GM23338 (cell line): ENCODE results near the gene GRK5. TPM values are rescaled to one million over a fixed set of nuclear protein-coding genes. Genes with fewer than 3 reads are reported as not detected.

Source experiments
- ATAC-seq: fragments of 200-7000 bp; cut with Tn5 transposase; 3 replicates; pipeline ENCODE4 v1.9.1; 2020
- DNase-seq: peaks from one replicate; pipeline ENCODE4 v3.0.0-alpha.2; 2015; ENCODE audit warnings: low spot score
- H2AFZ ChIP-seq: fragments of 200-600 bp; sonication (generic); 2 replicates; pipeline ENCODE4 v1.8.0; 2016; ENCODE audit warnings: antibody characterized with exemption, mild to moderate bottlenecking, moderate library complexity
- H3F3A ChIP-seq: fragments of 200-600 bp; sonication (generic); replicated peaks from 2 replicates; pipeline ENCODE4 v1.8.0; 2017; ENCODE audit warnings: antibody characterized with exemption, mixed run types, low read depth
- H3K27ac ChIP-seq: fragments of 200-600 bp; sonication (generic); 2 replicates; pipeline ENCODE4 v1.6.1; 2016; ENCODE audit warnings: low read depth
- H3K27me3 ChIP-seq: fragments of 200-600 bp; sonication (generic); 2 replicates; pipeline ENCODE4 v1.8.0; 2016; ENCODE audit warnings: mild to moderate bottlenecking, mixed run types, moderate library complexity; ENCODE audit not compliant: insufficient read depth
- H3K36me3 ChIP-seq: fragments of 200-600 bp; sonication (generic); 2 replicates; pipeline ENCODE4 v1.8.0; 2016; ENCODE audit warnings: mild to moderate bottlenecking; ENCODE audit not compliant: insufficient read depth
- H3K4me1 ChIP-seq: fragments of 200-600 bp; sonication (generic); 2 replicates; pipeline ENCODE4 v1.8.0; 2016; ENCODE audit warnings: mild to moderate bottlenecking, moderate library complexity; ENCODE audit not compliant: insufficient read depth
- H3K4me2 ChIP-seq: fragments of 200-600 bp; sonication (generic); 2 replicates; pipeline ENCODE4 v1.7.1; 2017; ENCODE audit warnings: mixed run types
- H3K4me3 ChIP-seq: fragments of 200-600 bp; sonication (generic); 2 replicates; pipeline ENCODE4 v1.6.1; 2016; ENCODE audit warnings: mixed run types
- H3K79me2 ChIP-seq: fragments of 200-600 bp; sonication (generic); replicated peaks from 2 replicates; pipeline ENCODE4 v1.8.0; 2017; ENCODE audit warnings: mild to moderate bottlenecking; ENCODE audit not compliant: insufficient read depth
- H3K9me2 ChIP-seq: fragments of 200-600 bp; sonication (generic); 2 replicates; pipeline ENCODE4 v1.8.0; 2017; ENCODE audit not compliant: insufficient read depth
- H4K20me1 ChIP-seq: fragments of 200-600 bp; sonication (generic); replicated peaks from 2 replicates; pipeline ENCODE4 v1.8.0; 2017; ENCODE audit warnings: mild to moderate bottlenecking; ENCODE audit not compliant: insufficient read depth
- H3K27ac Mint-ChIP-seq: 2 replicates; pipeline ENCODE4 v1.8.0; 2020; ENCODE audit warnings: inconsistent platforms, mild to moderate bottlenecking, moderate library complexity, mixed read lengths
- H3K27me3 Mint-ChIP-seq: 3 replicates; pipeline ENCODE4 v1.8.0; 2022; ENCODE audit warnings: low read depth, mild to moderate bottlenecking, moderate library complexity, mixed read lengths, inconsistent platforms; ENCODE audit not compliant: insufficient read depth, poor library complexity
- H3K36me3 Mint-ChIP-seq: 3 replicates; pipeline ENCODE4 v1.8.0; 2021; ENCODE audit warnings: low read depth, mild to moderate bottlenecking, inconsistent platforms, moderate library complexity, mixed read lengths
- H3K4me1 Mint-ChIP-seq: 3 replicates; pipeline ENCODE4 v1.8.0; 2020; ENCODE audit warnings: mild to moderate bottlenecking, inconsistent platforms, mixed read lengths
- H3K4me3 Mint-ChIP-seq: 3 replicates; pipeline ENCODE4 v1.8.0; 2021; ENCODE audit warnings: moderate library complexity, mild to moderate bottlenecking, inconsistent platforms, mixed read lengths
- H3K9me3 Mint-ChIP-seq: 3 replicates; pipeline ENCODE4 v1.8.0; 2020; ENCODE audit warnings: moderate library complexity, mild to moderate bottlenecking, inconsistent platforms, mixed read lengths
- CREB1 ChIP-seq: fragments of 250-450 bp; sonication (Bioruptor Pico); IDR thresholded peaks from 2 replicates; pipeline ENCODE4 v1.5.0; 2020; ENCODE audit warnings: low read depth, mild to moderate bottlenecking, moderate library complexity
- EZH2 ChIP-seq: fragments of 200-600 bp; sonication (generic); IDR thresholded peaks from one replicate; pipeline ENCODE4 v1.8.0; 2017; ENCODE audit warnings: antibody characterized with exemption, mild to moderate bottlenecking, low read depth; ENCODE audit not compliant: unreplicated experiment
- EZH2phosphoT487 ChIP-seq: fragments of 200-600 bp; sonication (generic); IDR thresholded peaks from one replicate; pipeline ENCODE4 v1.8.1; 2018; ENCODE audit warnings: antibody characterized with exemption; ENCODE audit not compliant: unreplicated experiment
- JUNB ChIP-seq: IDR thresholded peaks from one replicate; pipeline ENCODE4 v1.6.1; 2016; ENCODE audit warnings: antibody characterized with exemption; ENCODE audit not compliant: unreplicated experiment
- NANOG ChIP-seq: IDR thresholded peaks from 2 replicates; pipeline ENCODE4 v1.6.1; 2016; ENCODE audit warnings: antibody characterized with exemption, borderline replicate concordance
- POLR2AphosphoS5 ChIP-seq: IDR thresholded peaks from 2 replicates; pipeline ENCODE4 v1.6.1; 2016; ENCODE audit warnings: antibody characterized with exemption, low read depth
- STAT1 ChIP-seq: IDR thresholded peaks from one replicate; pipeline ENCODE4 v1.6.1; 2016; ENCODE audit warnings: antibody characterized with exemption; ENCODE audit not compliant: unreplicated experiment
- ZNF114 ChIP-seq: fragments of 250-450 bp; sonication (Bioruptor Pico); IDR thresholded peaks from 2 replicates; pipeline ENCODE4 v1.5.0; 2020; ENCODE audit warnings: mild to moderate bottlenecking, moderate library complexity
- ZNF331 ChIP-seq: fragments of 250-450 bp; sonication (Bioruptor Pico); IDR thresholded peaks from 2 replicates; pipeline ENCODE4 v1.5.0; 2020; ENCODE audit warnings: low read depth, mild to moderate bottlenecking, moderate library complexity
- polyA plus RNA-seq: library from polyadenylated mRNA; unstranded; fragments of >200 nt; fragmentation: Nextera tagmentation; extraction: Ambion mirVana; gene quantifications from 2 replicates; pipeline ENCODE4 v1.2.1, GENCODE V29; 2016
- total RNA-seq: library from RNA; depleted of rRNA; stranded (reverse); fragments of >200 nt; shearing (Covaris generic); gene quantifications from 2 replicates; pipeline ENCODE4 v1.2.3, GENCODE V29; 2014
- TF ChIP-seq, protein P1 (sequence below), 2 experiments: fragments of 200-600 bp in 1 of 2; sonication (generic) in 1 of 2; conservative IDR thresholded peaks; 2 replicates each; pipeline versions ENCODE4 v1.5.1 to v1.6.1; 2016 to 2017; ENCODE audit warnings: antibody characterized with exemption in 2 of 2, low read depth in 2 of 2, mild to moderate bottlenecking in 2 of 2, moderate library complexity in 1 of 2
- TF ChIP-seq, protein P2 (sequence below): fragments of 250-450 bp; sonication (Bioruptor Pico); IDR thresholded peaks from 2 replicates; pipeline ENCODE4 v1.5.0; 2020; ENCODE audit warnings: mild to moderate bottlenecking, moderate library complexity
- TF ChIP-seq, protein P3 (sequence below): IDR thresholded peaks from one replicate; pipeline ENCODE4 v1.6.1; 2018; ENCODE audit warnings: antibody characterized with exemption; ENCODE audit not compliant: unreplicated experiment
- TF ChIP-seq, protein P4 (sequence below): IDR thresholded peaks from 2 replicates; pipeline ENCODE4 v1.6.1; 2016; ENCODE audit warnings: antibody characterized with exemption

The GRK5 gene
- total and polyA plus RNA-seq, 2 experiments from 2014 or later: 0.53 to 2.0 TPM

DNA sequence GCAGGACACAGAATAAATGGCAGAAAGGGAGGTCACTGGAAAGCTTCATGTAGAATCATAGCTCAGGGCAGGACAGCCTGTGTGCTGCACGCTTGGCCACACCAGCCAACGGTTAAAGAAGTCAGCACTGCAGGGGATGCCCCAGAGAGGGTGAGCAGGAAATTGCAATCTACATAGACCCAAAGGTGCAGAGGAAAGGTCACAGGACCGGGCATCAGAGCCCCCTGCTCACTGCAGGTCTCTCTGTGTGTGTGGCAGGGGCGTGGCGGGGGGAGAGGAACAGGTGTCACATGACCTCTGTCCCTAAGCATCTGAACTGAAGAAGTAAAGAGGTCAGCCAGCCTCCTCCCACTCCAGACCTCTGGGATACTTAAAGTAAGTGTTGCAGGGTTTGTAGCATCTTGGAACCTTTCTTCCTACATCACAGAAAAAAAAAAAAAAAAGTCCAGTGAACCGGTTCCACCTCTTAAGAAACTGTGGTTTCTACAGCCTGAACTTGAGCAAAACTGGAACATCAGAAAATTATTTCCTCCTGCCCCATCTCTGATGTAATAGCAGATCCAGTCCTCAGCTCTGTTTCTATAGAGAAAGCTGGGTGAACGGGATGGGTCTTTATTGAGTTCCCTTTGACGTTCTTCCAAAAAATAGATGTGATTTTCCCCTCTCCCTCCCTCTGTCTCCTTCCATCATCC, 270.9 kb downstream of the GRK5 start:
- no peak for ATAC-seq
- no peak overlapping the region for H3K27ac ChIP-seq
- no peaks in the 10 kb centered on the region for H3K9me2 ChIP-seq
- H3K4me3 Mint-ChIP-seq: no peak overlapping the region
- H3K27ac Mint-ChIP-seq: no peak overlapping the region
- H3K9me3 Mint-ChIP-seq: peaks cover 7% of the 10 kb centered on the region; the same call in 2 of the 3 replicates
- no peaks in the 10 kb centered on the region for H3K36me3 Mint-ChIP-seq
- TF ChIP-seq NANOG (no peak), EZH2phosphoT487 (no peak), ZNF331 (no peak), EZH2 (no peak), STAT1 (no peak), JUNB (no peak), POLR2AphosphoS5 (no peak), CREB1 (CRISPR knock-in tag) (no peak), ZNF114 (CRISPR knock-in tag) (no peak)
- TF ChIP-seq, protein P1, sequence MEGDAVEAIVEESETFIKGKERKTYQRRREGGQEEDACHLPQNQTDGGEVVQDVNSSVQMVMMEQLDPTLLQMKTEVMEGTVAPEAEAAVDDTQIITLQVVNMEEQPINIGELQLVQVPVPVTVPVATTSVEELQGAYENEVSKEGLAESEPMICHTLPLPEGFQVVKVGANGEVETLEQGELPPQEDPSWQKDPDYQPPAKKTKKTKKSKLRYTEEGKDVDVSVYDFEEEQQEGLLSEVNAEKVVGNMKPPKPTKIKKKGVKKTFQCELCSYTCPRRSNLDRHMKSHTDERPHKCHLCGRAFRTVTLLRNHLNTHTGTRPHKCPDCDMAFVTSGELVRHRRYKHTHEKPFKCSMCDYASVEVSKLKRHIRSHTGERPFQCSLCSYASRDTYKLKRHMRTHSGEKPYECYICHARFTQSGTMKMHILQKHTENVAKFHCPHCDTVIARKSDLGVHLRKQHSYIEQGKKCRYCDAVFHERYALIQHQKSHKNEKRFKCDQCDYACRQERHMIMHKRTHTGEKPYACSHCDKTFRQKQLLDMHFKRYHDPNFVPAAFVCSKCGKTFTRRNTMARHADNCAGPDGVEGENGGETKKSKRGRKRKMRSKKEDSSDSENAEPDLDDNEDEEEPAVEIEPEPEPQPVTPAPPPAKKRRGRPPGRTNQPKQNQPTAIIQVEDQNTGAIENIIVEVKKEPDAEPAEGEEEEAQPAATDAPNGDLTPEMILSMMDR (conservative IDR thresholded peaks at IDR 0.05; ENCODE audit: low read depth in 2 of 2): no peak
- TF ChIP-seq, protein P2, sequence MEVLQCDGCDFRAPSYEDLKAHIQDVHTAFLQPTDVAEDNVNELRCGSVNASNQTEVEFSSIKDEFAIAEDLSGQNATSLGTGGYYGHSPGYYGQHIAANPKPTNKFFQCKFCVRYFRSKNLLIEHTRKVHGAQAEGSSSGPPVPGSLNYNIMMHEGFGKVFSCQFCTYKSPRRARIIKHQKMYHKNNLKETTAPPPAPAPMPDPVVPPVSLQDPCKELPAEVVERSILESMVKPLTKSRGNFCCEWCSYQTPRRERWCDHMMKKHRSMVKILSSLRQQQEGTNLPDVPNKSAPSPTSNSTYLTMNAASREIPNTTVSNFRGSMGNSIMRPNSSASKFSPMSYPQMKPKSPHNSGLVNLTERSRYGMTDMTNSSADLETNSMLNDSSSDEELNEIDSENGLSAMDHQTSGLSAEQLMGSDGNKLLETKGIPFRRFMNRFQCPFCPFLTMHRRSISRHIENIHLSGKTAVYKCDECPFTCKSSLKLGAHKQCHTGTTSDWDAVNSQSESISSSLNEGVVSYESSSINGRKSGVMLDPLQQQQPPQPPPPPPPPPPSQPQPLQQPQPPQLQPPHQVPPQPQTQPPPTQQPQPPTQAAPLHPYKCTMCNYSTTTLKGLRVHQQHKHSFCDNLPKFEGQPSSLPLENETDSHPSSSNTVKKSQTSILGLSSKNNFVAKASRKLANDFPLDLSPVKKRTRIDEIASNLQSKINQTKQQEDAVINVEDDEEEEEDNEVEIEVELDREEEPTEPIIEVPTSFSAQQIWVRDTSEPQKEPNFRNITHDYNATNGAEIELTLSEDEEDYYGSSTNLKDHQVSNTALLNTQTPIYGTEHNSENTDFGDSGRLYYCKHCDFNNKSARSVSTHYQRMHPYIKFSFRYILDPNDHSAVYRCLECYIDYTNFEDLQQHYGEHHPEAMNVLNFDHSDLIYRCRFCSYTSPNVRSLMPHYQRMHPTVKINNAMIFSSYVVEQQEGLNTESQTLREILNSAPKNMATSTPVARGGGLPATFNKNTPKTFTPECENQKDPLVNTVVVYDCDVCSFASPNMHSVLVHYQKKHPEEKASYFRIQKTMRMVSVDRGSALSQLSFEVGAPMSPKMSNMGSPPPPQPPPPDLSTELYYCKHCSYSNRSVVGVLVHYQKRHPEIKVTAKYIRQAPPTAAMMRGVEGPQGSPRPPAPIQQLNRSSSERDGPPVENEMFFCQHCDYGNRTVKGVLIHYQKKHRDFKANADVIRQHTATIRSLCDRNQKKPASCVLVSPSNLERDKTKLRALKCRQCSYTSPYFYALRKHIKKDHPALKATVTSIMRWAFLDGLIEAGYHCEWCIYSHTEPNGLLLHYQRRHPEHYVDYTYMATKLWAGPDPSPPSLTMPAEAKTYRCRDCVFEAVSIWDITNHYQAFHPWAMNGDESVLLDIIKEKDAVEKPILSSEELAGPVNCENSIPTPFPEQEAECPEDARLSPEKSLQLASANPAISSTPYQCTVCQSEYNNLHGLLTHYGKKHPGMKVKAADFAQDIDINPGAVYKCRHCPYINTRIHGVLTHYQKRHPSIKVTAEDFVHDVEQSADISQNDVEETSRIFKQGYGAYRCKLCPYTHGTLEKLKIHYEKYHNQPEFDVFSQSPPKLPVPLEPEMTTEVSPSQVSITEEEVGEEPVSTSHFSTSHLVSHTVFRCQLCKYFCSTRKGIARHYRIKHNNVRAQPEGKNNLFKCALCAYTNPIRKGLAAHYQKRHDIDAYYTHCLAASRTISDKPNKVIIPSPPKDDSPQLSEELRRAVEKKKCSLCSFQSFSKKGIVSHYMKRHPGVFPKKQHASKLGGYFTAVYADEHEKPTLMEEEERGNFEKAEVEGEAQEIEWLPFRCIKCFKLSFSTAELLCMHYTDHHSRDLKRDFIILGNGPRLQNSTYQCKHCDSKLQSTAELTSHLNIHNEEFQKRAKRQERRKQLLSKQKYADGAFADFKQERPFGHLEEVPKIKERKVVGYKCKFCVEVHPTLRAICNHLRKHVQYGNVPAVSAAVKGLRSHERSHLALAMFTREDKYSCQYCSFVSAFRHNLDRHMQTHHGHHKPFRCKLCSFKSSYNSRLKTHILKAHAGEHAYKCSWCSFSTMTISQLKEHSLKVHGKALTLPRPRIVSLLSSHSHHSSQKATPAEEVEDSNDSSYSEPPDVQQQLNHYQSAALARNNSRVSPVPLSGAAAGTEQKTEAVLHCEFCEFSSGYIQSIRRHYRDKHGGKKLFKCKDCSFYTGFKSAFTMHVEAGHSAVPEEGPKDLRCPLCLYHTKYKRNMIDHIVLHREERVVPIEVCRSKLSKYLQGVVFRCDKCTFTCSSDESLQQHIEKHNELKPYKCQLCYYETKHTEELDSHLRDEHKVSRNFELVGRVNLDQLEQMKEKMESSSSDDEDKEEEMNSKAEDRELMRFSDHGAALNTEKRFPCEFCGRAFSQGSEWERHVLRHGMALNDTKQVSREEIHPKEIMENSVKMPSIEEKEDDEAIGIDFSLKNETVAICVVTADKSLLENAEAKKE (CRISPR knock-in tag): no peak
- TF ChIP-seq, protein P3, sequence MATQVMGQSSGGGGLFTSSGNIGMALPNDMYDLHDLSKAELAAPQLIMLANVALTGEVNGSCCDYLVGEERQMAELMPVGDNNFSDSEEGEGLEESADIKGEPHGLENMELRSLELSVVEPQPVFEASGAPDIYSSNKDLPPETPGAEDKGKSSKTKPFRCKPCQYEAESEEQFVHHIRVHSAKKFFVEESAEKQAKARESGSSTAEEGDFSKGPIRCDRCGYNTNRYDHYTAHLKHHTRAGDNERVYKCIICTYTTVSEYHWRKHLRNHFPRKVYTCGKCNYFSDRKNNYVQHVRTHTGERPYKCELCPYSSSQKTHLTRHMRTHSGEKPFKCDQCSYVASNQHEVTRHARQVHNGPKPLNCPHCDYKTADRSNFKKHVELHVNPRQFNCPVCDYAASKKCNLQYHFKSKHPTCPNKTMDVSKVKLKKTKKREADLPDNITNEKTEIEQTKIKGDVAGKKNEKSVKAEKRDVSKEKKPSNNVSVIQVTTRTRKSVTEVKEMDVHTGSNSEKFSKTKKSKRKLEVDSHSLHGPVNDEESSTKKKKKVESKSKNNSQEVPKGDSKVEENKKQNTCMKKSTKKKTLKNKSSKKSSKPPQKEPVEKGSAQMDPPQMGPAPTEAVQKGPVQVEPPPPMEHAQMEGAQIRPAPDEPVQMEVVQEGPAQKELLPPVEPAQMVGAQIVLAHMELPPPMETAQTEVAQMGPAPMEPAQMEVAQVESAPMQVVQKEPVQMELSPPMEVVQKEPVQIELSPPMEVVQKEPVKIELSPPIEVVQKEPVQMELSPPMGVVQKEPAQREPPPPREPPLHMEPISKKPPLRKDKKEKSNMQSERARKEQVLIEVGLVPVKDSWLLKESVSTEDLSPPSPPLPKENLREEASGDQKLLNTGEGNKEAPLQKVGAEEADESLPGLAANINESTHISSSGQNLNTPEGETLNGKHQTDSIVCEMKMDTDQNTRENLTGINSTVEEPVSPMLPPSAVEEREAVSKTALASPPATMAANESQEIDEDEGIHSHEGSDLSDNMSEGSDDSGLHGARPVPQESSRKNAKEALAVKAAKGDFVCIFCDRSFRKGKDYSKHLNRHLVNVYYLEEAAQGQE: no peak
- TF ChIP-seq, protein P4, sequence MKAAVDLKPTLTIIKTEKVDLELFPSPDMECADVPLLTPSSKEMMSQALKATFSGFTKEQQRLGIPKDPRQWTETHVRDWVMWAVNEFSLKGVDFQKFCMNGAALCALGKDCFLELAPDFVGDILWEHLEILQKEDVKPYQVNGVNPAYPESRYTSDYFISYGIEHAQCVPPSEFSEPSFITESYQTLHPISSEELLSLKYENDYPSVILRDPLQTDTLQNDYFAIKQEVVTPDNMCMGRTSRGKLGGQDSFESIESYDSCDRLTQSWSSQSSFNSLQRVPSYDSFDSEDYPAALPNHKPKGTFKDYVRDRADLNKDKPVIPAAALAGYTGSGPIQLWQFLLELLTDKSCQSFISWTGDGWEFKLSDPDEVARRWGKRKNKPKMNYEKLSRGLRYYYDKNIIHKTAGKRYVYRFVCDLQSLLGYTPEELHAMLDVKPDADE: no peak
- peaks cover 6% of the 10 kb centered on the region; the same call in 1 of the 2 replicates for H3K4me1 ChIP-seq
- no peak overlapping the region for H3K4me2 ChIP-seq
- H3F3A ChIP-seq: no peaks in the 10 kb centered on the region
- no peaks in the 10 kb centered on the region for H3K79me2 ChIP-seq
- H2AFZ ChIP-seq: no peak overlapping the region
- H3K36me3 ChIP-seq: no peaks in the 10 kb centered on the region
- peaks cover 70% of the 10 kb centered on the region for H3K27me3 Mint-ChIP-seq
- no peaks in the 10 kb centered on the region for H4K20me1 ChIP-seq
- H3K27me3 ChIP-seq: peaks cover 41% of the 10 kb centered on the region
- no peak for DNase-seq
- peaks cover 20% of the 10 kb centered on the region; the same call in 2 of the 3 replicates for H3K4me1 Mint-ChIP-seq
- no peak overlapping the region for H3K4me3 ChIP-seq
